Measurements from ENCODE around the gene BAHCC1. TPM values are rescaled to one million over a fixed set of nuclear protein-coding genes. Genes with fewer than 3 reads are reported as not detected.
"Not testable (repeated sequence)": the region's sequence is repeated elsewhere in the genome, so short reads cannot be mapped to it uniquely, and the experiment has no call there.

BAHCC1 gene
- total RNA-seq, 1 donor from 2014 or later, result 22.7 TPM

GRCh38 chr17:81424151-81425017, 29.1 kb downstream of the BAHCC1 start:
- no peaks in the 10 kb centered on the region for H3K27me3 Mint-ChIP-seq (ENCODE audit: low read depth)
- H3K9me3 Mint-ChIP-seq (ENCODE audit: low read depth), result no peaks in the 10 kb centered on the region
- H3K36me3 Mint-ChIP-seq (ENCODE audit: low read depth), result no peaks in the 10 kb centered on the region
- H3K4me1 Mint-ChIP-seq (ENCODE audit: low read depth), result peaks cover 55% of the 10 kb centered on the region
- no peak overlapping the region for H3K4me3 Mint-ChIP-seq (ENCODE audit: unreplicated experiment)
- H3K27ac Mint-ChIP-seq (ENCODE audit: unreplicated experiment), result no peak overlapping the region
- DNase-seq (ENCODE audit: low spot score), result no peak
- TF ChIP-seq CTCF (IDR thresholded peaks at IDR 0.05), result no peak

- not testable (repeated sequence) for DNase-seq (ENCODE audit: low spot score); H3K4me3 Mint-ChIP-seq (ENCODE audit: unreplicated experiment); H3K27me3 Mint-ChIP-seq (ENCODE audit: low read depth); H3K27ac Mint-ChIP-seq (ENCODE audit: unreplicated experiment); H3K36me3 Mint-ChIP-seq (ENCODE audit: low read depth); H3K9me3 Mint-ChIP-seq (ENCODE audit: low read depth)
- H3K4me1 Mint-ChIP-seq (ENCODE audit: low read depth), result peaks cover 52% of the 10 kb centered on the region
Measured at GRCh38 chr17:81425041-81425440, 29.8 kb downstream of the BAHCC1 start.

DNA sequence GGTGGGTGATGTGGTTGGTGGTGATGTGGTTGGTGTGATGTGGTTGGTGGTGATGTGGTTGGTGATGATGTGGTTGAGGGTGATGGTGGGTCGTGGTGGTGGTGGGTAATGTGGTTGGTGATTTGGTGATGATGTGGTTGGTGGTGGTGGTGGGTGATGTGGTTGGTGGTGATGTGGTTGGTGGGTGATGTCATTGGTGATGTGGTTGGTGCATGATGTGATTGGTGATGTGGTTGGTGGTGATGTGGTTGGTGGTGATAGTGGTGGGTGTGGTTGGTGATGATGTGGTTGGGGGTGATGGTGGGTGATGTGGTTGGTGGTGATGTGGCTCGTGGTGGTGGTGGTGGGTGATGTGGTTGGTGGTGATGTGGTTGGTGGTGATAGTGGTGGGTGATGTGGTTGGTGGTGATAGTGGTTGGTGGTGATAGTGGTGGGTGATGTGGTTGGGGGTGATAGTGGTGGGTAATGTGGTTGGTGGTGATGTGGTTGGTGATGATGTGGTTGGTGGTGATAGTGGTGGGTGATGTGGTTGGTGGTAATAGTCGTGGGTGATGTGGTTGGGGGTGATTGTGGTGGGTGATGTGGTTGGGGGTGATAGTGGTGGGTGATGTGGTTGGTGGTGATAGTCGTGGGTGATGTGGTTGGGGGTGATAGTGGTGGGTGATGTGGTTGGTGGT, 30.6 kb downstream of the BAHCC1 start:
- not testable (repeated sequence) for H3K27me3 Mint-ChIP-seq (ENCODE audit: low read depth); H3K4me3 Mint-ChIP-seq (ENCODE audit: unreplicated experiment); H3K9me3 Mint-ChIP-seq (ENCODE audit: low read depth); H3K36me3 Mint-ChIP-seq (ENCODE audit: low read depth); DNase-seq (ENCODE audit: low spot score); H3K27ac Mint-ChIP-seq (ENCODE audit: unreplicated experiment)
- H3K4me1 Mint-ChIP-seq (ENCODE audit: low read depth), result peaks cover 49% of the 10 kb centered on the region

GRCh38 chr17:81426393-81427172, 31.3 kb downstream of the BAHCC1 start:
- no peak for DNase-seq (ENCODE audit: low spot score)
- Mint-ChIP-seq H3K4me1 (ENCODE audit: low read depth) (peaks cover 42% of the 10 kb centered on the region), H3K27ac (ENCODE audit: unreplicated experiment) (no peak overlapping the region), H3K36me3 (ENCODE audit: low read depth) (no peaks in the 10 kb centered on the region), H3K9me3 (ENCODE audit: low read depth) (no peaks in the 10 kb centered on the region), H3K4me3 (ENCODE audit: unreplicated experiment) (no peak overlapping the region), H3K27me3 (ENCODE audit: low read depth) (no peaks in the 10 kb centered on the region)
- no peak for TF ChIP-seq CTCF (IDR thresholded peaks at IDR 0.05)

- Mint-ChIP-seq H3K4me1 (ENCODE audit: low read depth) (peaks cover 35% of the 10 kb centered on the region), H3K27me3 (ENCODE audit: low read depth) (no peaks in the 10 kb centered on the region)
Measured at GRCh38 chr17:81427173-81428120, 32.2 kb downstream of the BAHCC1 start.

More at GRCh38 chr17:81427173-81428120, 32.2 kb downstream of the BAHCC1 start:
- H3K9me3 Mint-ChIP-seq (ENCODE audit: low read depth), result no peaks in the 10 kb centered on the region
- DNase-seq (ENCODE audit: low spot score), result no peak
- H3K36me3 Mint-ChIP-seq (ENCODE audit: low read depth), result no peaks in the 10 kb centered on the region
- TF ChIP-seq CTCF (IDR thresholded peaks at IDR 0.05), result no peak
- H3K4me3 Mint-ChIP-seq (ENCODE audit: unreplicated experiment), result no peak overlapping the region
- no peak overlapping the region for H3K27ac Mint-ChIP-seq (ENCODE audit: unreplicated experiment)

All from chondrocyte (in vitro differentiated cells).